UCSD-AML1 (cell line): ENCODE measurements around the gene PTPRH.
"Not testable (repeated sequence)": the region's sequence is repeated elsewhere in the genome, so short reads cannot be mapped to it uniquely, and the experiment has no call there.

Source experiments
- DNase-seq: peaks from one replicate; lab custom pipeline; 2025; ENCODE audit not compliant: unreplicated experiment; lab: John Stamatoyannopoulos, UW

Gene PTPRH

GRCh38 chr19:55189403-55189835 is 19.9 kb downstream of the PTPRH start:
- DNase-seq, result peak; percentile 80

- peak; percentile 67 for DNase-seq
Measured at GRCh38 chr19:55188625-55189024, 20.7 kb downstream of the PTPRH start.

- DNase-seq, result no peak
Measured at GRCh38 chr19:55186080-55186479, 23.2 kb downstream of the PTPRH start.

GRCh38 chr19:55181740-55182139 is 27.6 kb downstream of the PTPRH start:
- no peak for DNase-seq

- peak; percentile 62 for DNase-seq
Measured at GRCh38 chr19:55179606-55180484, 29.5 kb downstream of the PTPRH start, which contains the start of gene SYT5. SYT5 (minus strand) TSS chr19:55180289; CDS start chr19:55179041, 1,248 bp downstream.

GRCh38 chr19:55178781-55179599 is 30.3 kb downstream of the PTPRH start:
- peak; percentile 74 for DNase-seq

- no peak for DNase-seq
Measured at GRCh38 chr19:55176076-55176475, 33.2 kb downstream of the PTPRH start.

GRCh38 chr19:55175117-55175867 is 34.0 kb downstream of the PTPRH start:
- no peak for DNase-seq

- DNase-seq, result no peak
Measured at GRCh38 chr19:55174425-55175116, 34.7 kb downstream of the PTPRH start.

- DNase-seq, result peak; percentile 83
Measured at GRCh38 chr19:55173714-55174409, 35.4 kb downstream of the PTPRH start.

GRCh38 chr19:55173186-55173713 is 36.1 kb downstream of the PTPRH start:
- DNase-seq, result no peak

GRCh38 chr19:55172741-55173140 is 36.6 kb downstream of the PTPRH start:
- no peak for DNase-seq

- not testable (repeated sequence) for DNase-seq
Measured at GRCh38 chr19:55172318-55172717, 37.0 kb downstream of the PTPRH start.

GRCh38 chr19:55171440-55171839 is 37.9 kb downstream of the PTPRH start:
- DNase-seq, result no peak

- DNase-seq, result no peak
Measured at GRCh38 chr19:55169136-55169535, 40.2 kb downstream of the PTPRH start.

- peak; percentile 95 for DNase-seq
Measured at GRCh38 chr19:55166530-55167268, 42.6 kb downstream of the PTPRH start, which contains the start of gene DNAAF3. DNAAF3 (minus strand) TSS chr19:55166613; CDS start chr19:55166413, 200 bp downstream.

- DNase-seq, result peak; percentile 87
Measured at GRCh38 chr19:55165952-55166529, 43.3 kb downstream of the PTPRH start.

- no peak for DNase-seq
Measured at GRCh38 chr19:55161571-55162322, 47.6 kb downstream of the PTPRH start.
